ENCODE results near the gene SIN3B.
A peak's percentile ranks its signal among the peaks of the same experiment; 100 is the strongest.

Gene SIN3B

GRCh38 chr19:16889366-16889882 lies 60.2 kb downstream of the SIN3B start:
- ATAC-seq = no peak
- no peak overlapping the region for H3K27ac Mint-ChIP-seq
- H3K36me3 Mint-ChIP-seq = no peaks in the 10 kb centered on the region
- H3K4me3 Mint-ChIP-seq = peak overlapping the region; percentile 16
- no peaks in the 10 kb centered on the region for H3K9me3 Mint-ChIP-seq
- peaks cover 10% of the 10 kb centered on the region for H3K4me1 Mint-ChIP-seq
- DNase-seq (ENCODE audit: low spot score in 2 of 2) = no peak

GRCh38 chr19:16889883-16890460 lies 60.8 kb downstream of the SIN3B start:
- ATAC-seq = no peak
- peaks cover 10% of the 10 kb centered on the region for H3K4me1 Mint-ChIP-seq

GRCh38 chr19:16890461-16891184 lies 61.4 kb downstream of the SIN3B start:
- Mint-ChIP-seq H3K4me1 (peaks cover 10% of the 10 kb centered on the region), H3K36me3 (peaks cover 7% of the 10 kb centered on the region), H3K4me3 (no peak overlapping the region), H3K27ac (no peak overlapping the region), H3K9me3 (no peaks in the 10 kb centered on the region)
- no peak for ATAC-seq
- DNase-seq (ENCODE audit: low spot score in 2 of 2) = no peak

More at GRCh38 chr19:16889883-16890460, 60.8 kb downstream of the SIN3B start:
- H3K9me3 Mint-ChIP-seq = no peaks in the 10 kb centered on the region
- H3K36me3 Mint-ChIP-seq = peaks cover under 1% of the 10 kb centered on the region
- no peak for DNase-seq (ENCODE audit: low spot score in 2 of 2)
- H3K4me3 Mint-ChIP-seq = no peak overlapping the region
- H3K27ac Mint-ChIP-seq = no peak overlapping the region

- no peak overlapping the region for H3K4me3 Mint-ChIP-seq
- ATAC-seq (no peak), DNase-seq (ENCODE audit: low spot score in 2 of 2) (no peak)
- H3K9me3 Mint-ChIP-seq = no peaks in the 10 kb centered on the region
- peaks cover 10% of the 10 kb centered on the region for H3K4me1 Mint-ChIP-seq
- H3K27ac Mint-ChIP-seq = no peak overlapping the region
- H3K36me3 Mint-ChIP-seq = peaks cover 11% of the 10 kb centered on the region
Observed at GRCh38 chr19:16891696-16892382, 62.6 kb downstream of the SIN3B start.

GRCh38 chr19:16892436-16892835 lies 63.2 kb downstream of the SIN3B start:
- peaks cover 17% of the 10 kb centered on the region for H3K36me3 Mint-ChIP-seq
- no peak for ATAC-seq
- DNase-seq (ENCODE audit: low spot score in 2 of 2) = no peak
- H3K4me1 Mint-ChIP-seq = peaks cover 10% of the 10 kb centered on the region
- no peak overlapping the region for H3K27ac Mint-ChIP-seq
- no peaks in the 10 kb centered on the region for H3K9me3 Mint-ChIP-seq
- H3K4me3 Mint-ChIP-seq = no peak overlapping the region

GRCh38 chr19:16892868-16893685 lies 63.9 kb downstream of the SIN3B start:
- H3K4me1 Mint-ChIP-seq = peaks cover 10% of the 10 kb centered on the region
- no peak overlapping the region for H3K27ac Mint-ChIP-seq
- H3K4me3 Mint-ChIP-seq = no peak overlapping the region
- peaks cover 19% of the 10 kb centered on the region for H3K36me3 Mint-ChIP-seq
- DNase-seq (ENCODE audit: low spot score in 2 of 2) (no peak), ATAC-seq (no peak)
- H3K9me3 Mint-ChIP-seq = no peaks in the 10 kb centered on the region

GRCh38 chr19:16893686-16893989 lies 64.4 kb downstream of the SIN3B start:
- peaks cover 6% of the 10 kb centered on the region for H3K4me1 Mint-ChIP-seq
- no peak overlapping the region for H3K27ac Mint-ChIP-seq
- no peaks in the 10 kb centered on the region for H3K9me3 Mint-ChIP-seq
- DNase-seq (ENCODE audit: low spot score in 2 of 2) (no peak), ATAC-seq (no peak)
- no peak overlapping the region for H3K4me3 Mint-ChIP-seq
- peaks cover 19% of the 10 kb centered on the region for H3K36me3 Mint-ChIP-seq

- no peak for DNase-seq (ENCODE audit: low spot score in 2 of 2)
- H3K27ac Mint-ChIP-seq = no peak overlapping the region
- H3K4me3 Mint-ChIP-seq = no peak overlapping the region
- no peak for ATAC-seq
- peaks cover 2% of the 10 kb centered on the region for H3K4me1 Mint-ChIP-seq
- peaks cover 19% of the 10 kb centered on the region for H3K36me3 Mint-ChIP-seq
- H3K9me3 Mint-ChIP-seq = no peaks in the 10 kb centered on the region
Observed at GRCh38 chr19:16894080-16894479, 64.9 kb downstream of the SIN3B start.

- H3K9me3 Mint-ChIP-seq = no peaks in the 10 kb centered on the region
- DNase-seq (ENCODE audit: low spot score in 2 of 2) = no peak
- H3K4me3 Mint-ChIP-seq = peak overlapping the region; percentile 61
- H3K36me3 Mint-ChIP-seq = peaks cover 26% of the 10 kb centered on the region
- H3K4me1 Mint-ChIP-seq = peaks cover 8% of the 10 kb centered on the region
- peak overlapping the region; percentile 2 for H3K27ac Mint-ChIP-seq
- ATAC-seq = no peak
Observed at GRCh38 chr19:16895467-16896145, 66.4 kb downstream of the SIN3B start.

- H3K4me1 Mint-ChIP-seq = peaks cover 8% of the 10 kb centered on the region
- H3K9me3 Mint-ChIP-seq = no peaks in the 10 kb centered on the region
- H3K36me3 Mint-ChIP-seq = peaks cover 26% of the 10 kb centered on the region
- H3K27ac Mint-ChIP-seq = peak overlapping the region; percentile 84
- ATAC-seq (peak; percentile 9), DNase-seq (ENCODE audit: low spot score in 2 of 2) (peak in 1 of 2 donors; percentile 19)
- peak overlapping the region; percentile 61 for H3K4me3 Mint-ChIP-seq
Observed at GRCh38 chr19:16896146-16897028, 67.2 kb downstream of the SIN3B start.

- Mint-ChIP-seq H3K36me3 (peaks cover 26% of the 10 kb centered on the region), H3K4me3 (peak overlapping the region; percentile 61), H3K27ac (peak overlapping the region; percentile 84), H3K4me1 (peaks cover 8% of the 10 kb centered on the region), H3K9me3 (no peaks in the 10 kb centered on the region)
- peak; percentile 72 to 84 for DNase-seq (ENCODE audit: low spot score in 2 of 2)
- peak; percentile 69 for ATAC-seq
Observed at GRCh38 chr19:16897029-16897855, 68.0 kb downstream of the SIN3B start.

GRCh38 chr19:16897856-16898161 lies 68.6 kb downstream of the SIN3B start:
- Mint-ChIP-seq H3K4me3 (peak overlapping the region; percentile 61), H3K4me1 (peaks cover 8% of the 10 kb centered on the region), H3K27ac (no peak overlapping the region), H3K36me3 (peaks cover 26% of the 10 kb centered on the region), H3K9me3 (no peaks in the 10 kb centered on the region)
- no peak for DNase-seq (ENCODE audit: low spot score in 2 of 2)
- ATAC-seq = no peak

GRCh38 chr19:16898361-16899015 lies 69.3 kb downstream of the SIN3B start:
- ATAC-seq (no peak), DNase-seq (ENCODE audit: low spot score in 2 of 2) (no peak)
- peaks cover 8% of the 10 kb centered on the region for H3K4me1 Mint-ChIP-seq
- H3K27ac Mint-ChIP-seq = no peak overlapping the region
- H3K36me3 Mint-ChIP-seq = peaks cover 26% of the 10 kb centered on the region
- H3K4me3 Mint-ChIP-seq = peak overlapping the region; percentile 61
- H3K9me3 Mint-ChIP-seq = no peaks in the 10 kb centered on the region
